Left lung (tissue), 10 donors: Measurements from ENCODE around the gene DAB2IP. TPM values are rescaled to one million over a fixed set of nuclear protein-coding genes. Genes with fewer than 3 reads are reported as not detected.
"Not testable (repeated sequence)": the region's sequence is repeated elsewhere in the genome, so short reads cannot be mapped to it uniquely, and the experiment has no call there.

ENCODE experiments used
- ATAC-seq: fragments of 200-7000 bp; cut with Tn5 transposase; one replicate; pipeline ENCODE4 v1.9.1; 2020; ENCODE audit warnings: moderate library complexity
- DNase-seq, 4 donors: peaks; one replicate each; pipeline ENCODE4 v3.0.0-alpha.2; 2013 to 2020
- H3K27ac ChIP-seq, 2 donors: fragments of 200-600 bp; sonication (generic) in 1 of 2; one replicate each; pipeline versions ENCODE4 v1.5.0 to v1.8.0; 2020 to 2021
- H3K27me3 ChIP-seq, 2 donors: fragments of 200-600 bp; sonication (generic) in 1 of 2; one replicate each; pipeline versions ENCODE4 v1.5.0 to v1.8.0; 2020 to 2021
- H3K36me3 ChIP-seq, 2 donors: fragments of 200-600 bp; sonication (generic) in 1 of 2; one replicate each; pipeline versions ENCODE4 v1.5.0 to v1.8.0; 2020 to 2021
- H3K4me1 ChIP-seq, 2 donors: fragments of 200-600 bp; one replicate each; pipeline ENCODE4 v1.8.0; 2021
- H3K4me3 ChIP-seq, 2 donors: fragments of 200-600 bp; sonication (generic) in 1 of 2; one replicate each; pipeline versions ENCODE4 v1.5.0 to v1.8.0; 2020 to 2021; ENCODE audit warnings: mild to moderate bottlenecking in 1 of 2
- H3K9me3 ChIP-seq, 2 donors: fragments of 200-600 bp; sonication (generic) in 1 of 2; one replicate each; pipeline versions ENCODE4 v1.5.0 to v1.8.0; 2020 to 2021
- CTCF ChIP-seq, 2 donors: fragments of 200-600 bp; sonication (generic) in 1 of 2; IDR thresholded peaks; one replicate each; pipeline versions ENCODE4 v1.5.0 to v1.8.0; 2021; ENCODE audit warnings: antibody characterized with exemption in 2 of 2
- intact Hi-C, 2 donors: fragments of 100-400 bp; cut with DNase I; formaldehyde crosslinking; loops; one replicate each; pipeline versions ENCODE4 v1.11.2 to v1.14.2; 2022
- polyA plus RNA-seq, 6 donors: library from polyadenylated mRNA; unstranded; fragments of 120-200 nt; gene quantifications; one replicate each; pipeline ENCODE4 v1.2.1, GENCODE V29; 2013; ENCODE audit not compliant: insufficient read length in 6 of 6
- total RNA-seq, 2 donors: library from RNA; stranded (reverse); fragmentation: NEBNext Ultra II Directional; extraction: Animal tissue kit (Norgen Biotek cat#: 25700); gene quantifications; one replicate each; pipeline ENCODE4 v1.2.1, GENCODE V29; 2021
- donor health status: DM: no; HTN: yes; CAD: no.
- donor health status: DM: no; HTN: no; CAD: no.

Gene DAB2IP
- total and polyA plus RNA-seq, 8 donors = 25.0 to 53.4 (median 34.6) TPM

GRCh38 chr9:121741228-121741918 lies 89.9 kb downstream of the DAB2IP start:
- peak; percentile 3 for ATAC-seq
- DNase-seq = peak in 1 of 4 donors; percentile 56
- intact Hi-C loops = no loop called here

GRCh38 chr9:121741919-121742283 lies 90.5 kb downstream of the DAB2IP start:
- H3K9me3 ChIP-seq, H3K4me3 ChIP-seq, H3K36me3 ChIP-seq, DNase-seq, intact Hi-C loops, ATAC-seq: not testable (repeated sequence)
- Histone ChIP-seq H3K27me3 (peaks cover 0 to 11% of the 10 kb centered on the region in 2 donors), H3K27ac (peak overlapping the region; percentile 23 to 29), H3K4me1 (peaks cover 20 to 82% of the 10 kb centered on the region in 2 donors)

More at GRCh38 chr9:121741228-121741918, 89.9 kb downstream of the DAB2IP start:
- Histone ChIP-seq H3K9me3 (no peaks in the 10 kb centered on the region), H3K4me1 (peaks cover 22 to 82% of the 10 kb centered on the region in 2 donors), H3K36me3 (no peaks in the 10 kb centered on the region), H3K4me3 (no peak overlapping the region), H3K27me3 (peaks cover 0 to 16% of the 10 kb centered on the region in 2 donors), H3K27ac (peak overlapping the region; percentile 23 to 29)
- TF ChIP-seq CTCF (IDR thresholded peaks at IDR 0.05) = no peak

GRCh38 chr9:121742923-121743322 lies 91.5 kb downstream of the DAB2IP start:
- Histone ChIP-seq H3K9me3 (no peaks in the 10 kb centered on the region), H3K36me3 (no peaks in the 10 kb centered on the region), H3K27ac (peak overlapping the region; percentile 75 to 91), H3K4me1 (peaks cover 17 to 78% of the 10 kb centered on the region in 2 donors), H3K4me3 (no peak overlapping the region), H3K27me3 (peaks cover 0 to under 1% of the 10 kb centered on the region in 2 donors)
- intact Hi-C loops = no loop called here
- no peak for DNase-seq
- ATAC-seq = no peak
- no peak for TF ChIP-seq CTCF (IDR thresholded peaks at IDR 0.05)

- H3K27me3 ChIP-seq = no peaks in the 10 kb centered on the region
- intact Hi-C loops = no loop called here
- peak overlapping the region; percentile 17 to 48 for H3K4me3 ChIP-seq
- H3K36me3 ChIP-seq = no peaks in the 10 kb centered on the region
- peaks cover 17 to 82% of the 10 kb centered on the region in 2 donors for H3K4me1 ChIP-seq
- peak overlapping the region; percentile 75 to 91 for H3K27ac ChIP-seq
- DNase-seq (peak; percentile 42 to 91 (median 82)), ATAC-seq (peak; percentile 90)
- no peaks in the 10 kb centered on the region for H3K9me3 ChIP-seq
- TF ChIP-seq CTCF (IDR thresholded peaks at IDR 0.05) = peak; percentile 17 to 52
These were observed 92.1 kb downstream of the DAB2IP start for GRCh38 chr9:121743441-121744001.

- Histone ChIP-seq H3K27me3 (no peaks in the 10 kb centered on the region), H3K27ac (peak overlapping the region; percentile 75 to 91), H3K36me3 (no peaks in the 10 kb centered on the region), H3K4me3 (peak overlapping the region; percentile 17 to 48), H3K4me1 (peaks cover 17 to 81% of the 10 kb centered on the region in 2 donors), H3K9me3 (no peaks in the 10 kb centered on the region)
- ATAC-seq (peak; percentile 78), DNase-seq (peak in 2 of 4 donors; percentile 44 to 57)
- intact Hi-C loops = no loop called here
- TF ChIP-seq CTCF (IDR thresholded peaks at IDR 0.05) = peak; percentile 28 to 35
These were observed 92.7 kb downstream of the DAB2IP start for GRCh38 chr9:121744002-121744686.
